ENCODE results near the gene LANCL2. TPM values are rescaled to one million over a fixed set of nuclear protein-coding genes. Genes with fewer than 3 reads are reported as not detected.

Gene LANCL2
- total RNA-seq, 2 donors from 2014 or later: 16.2 to 17.8 TPM

GRCh38 chr7:55343860-55344606 lies 21.1 kb upstream of the LANCL2 start:
- no peaks in the 10 kb centered on the region for H3K36me3 ChIP-seq
- no peak overlapping the region for H3K9ac ChIP-seq (ENCODE audit: low read depth in 2 of 2, low read length in 2 of 2)
- no peaks in the 10 kb centered on the region for H3K27me3 ChIP-seq
- no peaks in the 10 kb centered on the region for H3K9me3 ChIP-seq
- no peak for DNase-seq
- no peaks in the 10 kb centered on the region for H3K4me1 ChIP-seq
- H3K27ac ChIP-seq: no peak overlapping the region
- intact Hi-C loops (cut with DNase I): no loop called here
- TF ChIP-seq, protein P1, sequence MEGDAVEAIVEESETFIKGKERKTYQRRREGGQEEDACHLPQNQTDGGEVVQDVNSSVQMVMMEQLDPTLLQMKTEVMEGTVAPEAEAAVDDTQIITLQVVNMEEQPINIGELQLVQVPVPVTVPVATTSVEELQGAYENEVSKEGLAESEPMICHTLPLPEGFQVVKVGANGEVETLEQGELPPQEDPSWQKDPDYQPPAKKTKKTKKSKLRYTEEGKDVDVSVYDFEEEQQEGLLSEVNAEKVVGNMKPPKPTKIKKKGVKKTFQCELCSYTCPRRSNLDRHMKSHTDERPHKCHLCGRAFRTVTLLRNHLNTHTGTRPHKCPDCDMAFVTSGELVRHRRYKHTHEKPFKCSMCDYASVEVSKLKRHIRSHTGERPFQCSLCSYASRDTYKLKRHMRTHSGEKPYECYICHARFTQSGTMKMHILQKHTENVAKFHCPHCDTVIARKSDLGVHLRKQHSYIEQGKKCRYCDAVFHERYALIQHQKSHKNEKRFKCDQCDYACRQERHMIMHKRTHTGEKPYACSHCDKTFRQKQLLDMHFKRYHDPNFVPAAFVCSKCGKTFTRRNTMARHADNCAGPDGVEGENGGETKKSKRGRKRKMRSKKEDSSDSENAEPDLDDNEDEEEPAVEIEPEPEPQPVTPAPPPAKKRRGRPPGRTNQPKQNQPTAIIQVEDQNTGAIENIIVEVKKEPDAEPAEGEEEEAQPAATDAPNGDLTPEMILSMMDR (IDR thresholded peaks at IDR 0.05): no peak
- H3K4me3 ChIP-seq: no peak overlapping the region

GRCh38 chr7:55344840-55345239 lies 20.3 kb upstream of the LANCL2 start:
- DNase-seq: no peak

DNA sequence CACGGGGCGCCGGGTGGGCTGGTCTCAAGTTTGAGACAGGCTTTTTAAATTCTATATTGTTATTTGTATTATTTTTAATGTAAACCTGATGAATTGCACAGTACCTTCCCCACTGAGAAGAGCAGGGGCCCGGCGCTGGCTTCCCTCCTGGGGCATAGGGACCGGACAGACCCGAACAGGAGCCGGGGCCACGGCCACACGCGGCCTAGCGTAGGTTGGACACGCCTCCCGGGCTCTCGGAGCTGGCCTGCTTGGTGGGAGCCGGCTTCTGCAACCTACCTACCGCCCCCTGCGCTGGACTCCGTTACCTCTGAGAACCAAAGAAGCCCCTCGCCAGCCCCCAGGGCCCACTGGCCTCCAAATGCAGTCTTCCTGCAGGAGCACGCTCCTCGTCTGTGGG lies 19.8 kb upstream of the LANCL2 start:
- H3K4me1 ChIP-seq: no peaks in the 10 kb centered on the region
- no peaks in the 10 kb centered on the region for H3K36me3 ChIP-seq
- H3K27ac ChIP-seq: no peak overlapping the region
- TF ChIP-seq, protein P1 (IDR thresholded peaks at IDR 0.05): no peak
- intact Hi-C loops (cut with DNase I): no loop called here
- H3K27me3 ChIP-seq: no peaks in the 10 kb centered on the region
- H3K9ac ChIP-seq (ENCODE audit: low read depth in 2 of 2, low read length in 2 of 2): no peak overlapping the region
- H3K4me3 ChIP-seq: no peak overlapping the region
- H3K9me3 ChIP-seq: no peaks in the 10 kb centered on the region
- DNase-seq: no peak

More at GRCh38 chr7:55344840-55345239, 20.3 kb upstream of the LANCL2 start:
- H3K4me1 ChIP-seq: no peaks in the 10 kb centered on the region
- no peak overlapping the region for H3K4me3 ChIP-seq
- no peaks in the 10 kb centered on the region for H3K36me3 ChIP-seq
- TF ChIP-seq, protein P1 (IDR thresholded peaks at IDR 0.05): no peak
- no peaks in the 10 kb centered on the region for H3K9me3 ChIP-seq
- no peak overlapping the region for H3K27ac ChIP-seq
- no peak overlapping the region for H3K9ac ChIP-seq (ENCODE audit: low read depth in 2 of 2, low read length in 2 of 2)
- no peaks in the 10 kb centered on the region for H3K27me3 ChIP-seq
- intact Hi-C loops (cut with DNase I): no loop called here

- TF ChIP-seq, protein P1 (IDR thresholded peaks at IDR 0.05): no peak
- intact Hi-C loops (cut with DNase I): no loop called here
- Histone ChIP-seq H3K9me3 (no peaks in the 10 kb centered on the region), H3K36me3 (no peaks in the 10 kb centered on the region), H3K4me1 (no peaks in the 10 kb centered on the region), H3K9ac (ENCODE audit: low read depth in 2 of 2, low read length in 2 of 2) (no peak overlapping the region), H3K4me3 (no peak overlapping the region), H3K27me3 (no peaks in the 10 kb centered on the region), H3K27ac (no peak overlapping the region)
- DNase-seq: no peak
Measured at GRCh38 chr7:55348502-55348901, 16.6 kb upstream of the LANCL2 start.

DNA sequence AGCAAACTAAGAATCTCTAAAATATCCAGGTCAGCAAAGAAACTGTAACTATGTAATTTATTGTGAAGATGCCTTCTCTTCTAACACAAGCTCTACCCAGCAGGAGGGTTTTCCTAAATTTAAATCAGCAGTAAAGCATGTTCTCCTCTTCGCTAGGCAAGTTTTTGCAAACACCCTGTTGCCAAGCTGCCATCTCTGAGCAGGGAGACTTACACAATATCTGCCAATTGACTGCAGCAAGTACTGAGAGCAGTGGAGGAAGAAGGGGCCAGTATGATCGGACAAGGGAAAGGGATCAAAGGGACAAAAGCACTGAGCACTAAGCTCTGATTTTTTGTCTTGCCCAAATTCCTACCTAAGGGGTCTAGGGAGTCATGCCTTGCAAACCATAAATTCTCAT lies 16.0 kb upstream of the LANCL2 start:
- no peak for DNase-seq
- H3K27ac ChIP-seq: no peak overlapping the region
- H3K4me3 ChIP-seq: no peak overlapping the region
- no peaks in the 10 kb centered on the region for H3K9me3 ChIP-seq
- no peaks in the 10 kb centered on the region for H3K4me1 ChIP-seq
- no peaks in the 10 kb centered on the region for H3K27me3 ChIP-seq
- H3K36me3 ChIP-seq: no peaks in the 10 kb centered on the region
- no peak overlapping the region for H3K9ac ChIP-seq (ENCODE audit: low read depth in 2 of 2, low read length in 2 of 2)
- TF ChIP-seq, protein P1 (IDR thresholded peaks at IDR 0.05): no peak
- intact Hi-C loops (cut with DNase I): no loop called here

Measured in colonic mucosa (tissue), 4 donors.